ENCODE results near the gene SLC47A1. TPM values are rescaled to one million over a fixed set of nuclear protein-coding genes. Genes with fewer than 3 reads are reported as not detected.

Gene SLC47A1
- total and polyA plus RNA-seq, 2 of the 13 experiments (the other 11 are each of a cell fraction or from before 2014, with no cell fraction given), result 42.1 to 67.5 TPM

DNA sequence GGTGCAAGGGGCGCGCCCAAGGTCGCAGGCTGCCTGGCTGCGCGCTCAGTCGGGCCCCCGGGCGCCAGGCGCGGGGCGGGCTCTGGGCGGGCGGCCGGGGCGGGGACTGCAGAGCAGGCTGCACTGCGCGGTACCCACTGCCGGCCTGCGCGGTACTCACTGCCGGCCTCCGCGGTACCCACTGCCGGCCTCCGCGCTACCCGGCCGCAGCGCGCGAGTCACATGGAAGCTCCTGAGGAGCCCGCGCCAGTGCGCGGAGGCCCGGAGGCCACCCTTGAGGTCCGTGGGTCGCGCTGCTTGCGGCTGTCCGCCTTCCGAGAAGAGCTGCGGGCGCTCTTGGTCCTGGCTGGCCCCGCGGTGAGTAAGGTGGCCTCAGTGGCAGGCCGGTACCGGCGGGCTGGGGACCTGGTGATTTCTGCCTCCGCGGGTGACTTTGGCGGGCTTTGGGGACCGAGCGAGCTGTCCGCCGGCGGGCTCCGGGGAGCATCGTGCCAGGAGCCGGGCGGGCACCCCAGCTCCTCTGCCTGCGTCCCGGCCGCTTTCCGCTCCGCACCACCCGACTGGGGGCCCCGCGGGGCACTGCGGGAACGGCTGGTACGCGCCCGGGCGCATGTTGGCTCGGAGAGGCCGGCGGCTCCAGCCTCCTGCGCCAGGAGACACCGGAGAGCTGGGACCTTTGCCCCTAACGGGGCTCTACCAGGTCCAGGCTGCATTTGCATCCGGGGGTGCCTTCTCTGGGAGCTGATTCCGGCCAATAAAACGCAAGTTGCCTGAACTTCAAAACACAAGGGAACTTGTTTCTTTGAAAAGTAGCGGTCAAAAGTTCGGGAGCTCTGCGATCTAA lies at the start of gene SLC47A1 (continued):
- TF ChIP-seq ZNF713 (CRISPR knock-in tag; IDR thresholded peaks at IDR 0.05), result no peak
- no peak; the same call in 1 of the 2 replicates for TF ChIP-seq KDM3A (CRISPR knock-in tag; IDR thresholded peaks at IDR 0.05; ENCODE audit: low read depth)
- TF ChIP-seq SP2 (CRISPR knock-in tag; IDR thresholded peaks at IDR 0.05), result no peak
- peak; percentile 67 for TF ChIP-seq NRL (CRISPR knock-in tag; IDR thresholded peaks at IDR 0.05; ENCODE audit: borderline replicate concordance)
- TF ChIP-seq MBNL3 (CRISPR knock-in tag; conservative IDR thresholded peaks at IDR 0.05), result no peak
- TF ChIP-seq GTF3A (CRISPR knock-in tag; conservative IDR thresholded peaks at IDR 0.05), result no peak
- no peak; the same call in 1 of the 2 replicates for TF ChIP-seq ETV5 (CRISPR knock-in tag; IDR thresholded peaks at IDR 0.05; ENCODE audit: borderline replicate concordance)
- TF ChIP-seq NFATC3 (CRISPR knock-in tag; IDR thresholded peaks at IDR 0.05), result no peak
- TF ChIP-seq, protein P1, sequence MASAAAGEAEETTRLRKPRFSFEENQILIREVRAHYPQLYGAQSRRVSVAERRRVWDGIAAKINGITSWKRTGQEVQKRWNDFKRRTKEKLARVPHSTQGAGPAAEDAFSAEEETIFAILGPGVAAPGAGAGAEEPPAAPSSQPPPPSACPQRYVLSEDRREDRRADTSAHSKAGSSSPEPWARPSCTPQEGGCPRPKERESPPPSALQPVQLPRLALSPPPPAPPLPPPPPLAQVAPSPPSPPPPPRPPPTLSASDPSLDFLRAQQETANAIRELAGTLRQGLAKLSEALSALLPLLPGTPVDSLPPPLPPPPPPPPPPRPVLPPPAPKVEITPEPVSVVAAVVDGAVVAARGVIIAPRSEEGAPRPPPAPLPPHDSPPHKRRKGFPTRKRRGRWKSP (CRISPR knock-in tag; IDR thresholded peaks at IDR 0.05), result peak; percentile 80
- TF ChIP-seq ZNF766 (CRISPR knock-in tag; IDR thresholded peaks at IDR 0.05; ENCODE audit: borderline replicate concordance), result no peak
- no peak for TF ChIP-seq ZNF543 (CRISPR knock-in tag; IDR thresholded peaks at IDR 0.05)
- 0 out of 2 replicates have a peak, but pooled peaks have one; percentile 57 for TF ChIP-seq KLF15 (CRISPR knock-in tag; IDR thresholded peaks at IDR 0.05; ENCODE audit: borderline replicate concordance)
- TF ChIP-seq PHF21A (CRISPR knock-in tag; IDR thresholded peaks at IDR 0.05), result peak; percentile 29
- TF ChIP-seq, protein P2, sequence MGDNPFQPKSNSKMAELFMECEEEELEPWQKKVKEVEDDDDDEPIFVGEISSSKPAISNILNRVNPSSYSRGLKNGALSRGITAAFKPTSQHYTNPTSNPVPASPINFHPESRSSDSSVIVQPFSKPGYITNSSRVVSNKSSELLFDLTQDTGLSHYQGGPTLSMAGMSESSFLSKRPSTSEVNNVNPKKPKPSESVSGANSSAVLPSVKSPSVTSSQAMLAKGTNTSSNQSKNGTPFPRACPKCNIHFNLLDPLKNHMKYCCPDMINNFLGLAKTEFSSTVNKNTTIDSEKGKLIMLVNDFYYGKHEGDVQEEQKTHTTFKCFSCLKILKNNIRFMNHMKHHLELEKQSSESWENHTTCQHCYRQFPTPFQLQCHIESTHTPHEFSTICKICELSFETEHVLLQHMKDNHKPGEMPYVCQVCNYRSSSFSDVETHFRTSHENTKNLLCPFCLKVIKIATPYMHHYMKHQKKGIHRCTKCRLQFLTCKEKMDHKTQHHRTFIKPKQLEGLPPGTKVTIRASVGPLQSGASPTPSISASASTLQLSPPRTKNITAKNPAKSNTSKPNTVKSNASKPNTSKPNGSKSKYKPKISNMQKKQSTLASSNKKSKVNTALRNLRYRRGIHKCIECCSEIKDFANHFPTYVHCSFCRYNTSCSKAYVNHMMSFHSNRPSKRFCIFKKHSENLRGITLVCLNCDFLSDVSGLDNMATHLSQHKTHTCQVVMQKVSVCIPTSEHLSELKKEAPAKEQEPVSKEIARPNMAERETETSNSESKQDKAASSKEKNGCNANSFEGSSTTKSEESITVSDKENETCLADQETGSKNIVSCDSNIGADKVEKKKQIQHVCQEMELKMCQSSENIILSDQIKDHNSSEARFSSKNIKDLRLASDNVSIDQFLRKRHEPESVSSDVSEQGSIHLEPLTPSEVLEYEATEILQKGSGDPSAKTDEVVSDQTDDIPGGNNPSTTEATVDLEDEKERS (CRISPR knock-in tag; IDR thresholded peaks at IDR 0.05), result no peak; the same call in 1 of the 2 replicates
- peak; percentile 27; the same call in 1 of the 2 replicates for TF ChIP-seq ISX (CRISPR knock-in tag; conservative IDR thresholded peaks at IDR 0.05)
- TF ChIP-seq, protein P3, sequence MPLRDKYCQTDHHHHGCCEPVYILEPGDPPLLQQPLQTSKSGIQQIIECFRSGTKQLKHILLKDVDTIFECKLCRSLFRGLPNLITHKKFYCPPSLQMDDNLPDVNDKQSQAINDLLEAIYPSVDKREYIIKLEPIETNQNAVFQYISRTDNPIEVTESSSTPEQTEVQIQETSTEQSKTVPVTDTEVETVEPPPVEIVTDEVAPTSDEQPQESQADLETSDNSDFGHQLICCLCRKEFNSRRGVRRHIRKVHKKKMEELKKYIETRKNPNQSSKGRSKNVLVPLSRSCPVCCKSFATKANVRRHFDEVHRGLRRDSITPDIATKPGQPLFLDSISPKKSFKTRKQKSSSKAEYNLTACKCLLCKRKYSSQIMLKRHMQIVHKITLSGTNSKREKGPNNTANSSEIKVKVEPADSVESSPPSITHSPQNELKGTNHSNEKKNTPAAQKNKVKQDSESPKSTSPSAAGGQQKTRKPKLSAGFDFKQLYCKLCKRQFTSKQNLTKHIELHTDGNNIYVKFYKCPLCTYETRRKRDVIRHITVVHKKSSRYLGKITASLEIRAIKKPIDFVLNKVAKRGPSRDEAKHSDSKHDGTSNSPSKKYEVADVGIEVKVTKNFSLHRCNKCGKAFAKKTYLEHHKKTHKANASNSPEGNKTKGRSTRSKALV (CRISPR knock-in tag; IDR thresholded peaks at IDR 0.05), result peak; percentile 95
- TF ChIP-seq TOPORS (CRISPR knock-in tag; IDR thresholded peaks at IDR 0.05), result no peak
- no peak for TF ChIP-seq NFE2 (CRISPR knock-in tag; IDR thresholded peaks at IDR 0.05)
- TF ChIP-seq SSRP1 (CRISPR knock-in tag; IDR thresholded peaks at IDR 0.05), result no peak
- peak; percentile 36; the same call in 1 of the 2 replicates for TF ChIP-seq ERF (CRISPR knock-in tag; IDR thresholded peaks at IDR 0.05)
- no peak; the same call in 1 of the 2 replicates for TF ChIP-seq HDAC1 (CRISPR knock-in tag; IDR thresholded peaks at IDR 0.05)
- TF ChIP-seq HNRNPUL1 (IDR thresholded peaks at IDR 0.05; ENCODE audit: low read depth, low read length), result no peak
- no peak for TF ChIP-seq ZNF674 (CRISPR knock-in tag; IDR thresholded peaks at IDR 0.05; ENCODE audit: low read depth)
